ENCODE measurements around the gene PCBP3.

The PCBP3 gene

DNA sequence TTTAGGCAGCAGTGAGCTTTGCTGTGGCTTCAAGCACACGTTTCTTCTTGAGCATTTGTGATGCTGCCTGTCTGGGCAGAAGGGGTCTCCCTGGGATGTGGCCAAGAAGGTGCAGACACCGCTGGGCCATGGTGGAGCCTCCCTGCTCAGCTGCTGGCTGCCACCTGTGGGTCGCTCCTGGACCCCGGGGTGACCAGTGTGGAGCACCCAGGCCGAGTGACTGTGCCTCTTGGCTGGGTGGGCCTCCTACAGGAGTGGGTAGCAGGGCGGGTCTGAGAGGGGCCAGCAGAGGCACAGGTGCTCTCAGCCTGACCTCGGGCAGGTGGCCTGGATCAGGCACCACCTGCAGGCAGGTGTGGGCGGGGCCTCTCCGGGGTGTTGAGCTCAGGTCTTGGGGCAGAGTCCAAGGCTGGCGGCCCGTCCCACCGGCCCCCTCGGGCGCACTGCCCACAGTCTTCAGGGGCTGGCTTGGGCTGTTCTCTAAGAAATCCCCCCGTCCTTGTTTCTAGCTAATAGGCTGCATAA, 296.1 kb downstream of the PCBP3 start:
- Histone ChIP-seq H3K79me1 (replicated peaks; ENCODE audit: low read length, poor library complexity, severe bottlenecking) (no peaks in the 10 kb centered on the region), H3K18ac (ENCODE audit: low read depth in 1 of 2, low read length in 2 of 2) (no peak overlapping the region), H3K14ac (ENCODE audit: low read length in 2 of 2) (no peak overlapping the region), H3K27ac (ENCODE audit: low read length, poor library complexity, severe bottlenecking) (no peak overlapping the region), H2AFZ (ENCODE audit: low read depth, low read length) (no peak overlapping the region), H2BK5ac (ENCODE audit: low read depth, low read length, poor library complexity, severe bottlenecking) (no peak overlapping the region), H2BK15ac (ENCODE audit: low read depth, poor library complexity, severe bottlenecking) (no peak overlapping the region), H4K8ac (ENCODE audit: low read length) (no peak overlapping the region), H4K91ac (ENCODE audit: low read length) (no peak overlapping the region), H3K36me3 (ENCODE audit: control insufficient read depth in 1 of 2, insufficient read depth in 2 of 2, low read depth in 1 of 2, low read length in 2 of 2) (peaks cover 5 to 24% of the 10 kb centered on the region in 2 experiments), H3K23ac (ENCODE audit: low read length in 2 of 2) (no peak overlapping the region), H2AK5ac (ENCODE audit: low read length, severe bottlenecking) (no peak overlapping the region), H3K4me1 (ENCODE audit: control insufficient read depth, insufficient read depth, low read depth, low read length) (no peaks in the 10 kb centered on the region), H3K9me3 (ENCODE audit: control insufficient read depth, low read length) (peaks cover 27% of the 10 kb centered on the region), H3K9ac (ENCODE audit: low read length) (no peak overlapping the region), H2BK120ac (ENCODE audit: low read depth, low read length) (no peak overlapping the region), H3K4me3 (ENCODE audit: insufficient read depth in 1 of 2, low read depth in 1 of 2, low read length in 2 of 2) (no peak overlapping the region), H3K4ac (ENCODE audit: low read depth in 1 of 2, low read length in 2 of 2) (no peak overlapping the region), H2BK12ac (ENCODE audit: low read length in 2 of 2) (no peak overlapping the region), H3K4me2 (ENCODE audit: low read length, poor library complexity, severe bottlenecking) (no peak overlapping the region), H3K27me3 (ENCODE audit: control insufficient read depth in 1 of 2, insufficient read depth in 1 of 2, low read length in 2 of 2) (no peaks in the 10 kb centered on the region)
- 93% methylated on average over 15 of the region's 15 CpGs for WGBS
- DNase-seq, result no peak

GRCh38 chr21:45940091-45940490, 296.6 kb downstream of the PCBP3 start:
- H2AFZ ChIP-seq (ENCODE audit: low read depth, low read length), result no peak overlapping the region
- peaks cover 22% of the 10 kb centered on the region for H3K9me3 ChIP-seq (ENCODE audit: control insufficient read depth, low read length)
- H4K91ac ChIP-seq (ENCODE audit: low read length), result no peak overlapping the region
- no peak overlapping the region for H3K14ac ChIP-seq (ENCODE audit: low read length in 2 of 2)
- H4K8ac ChIP-seq (ENCODE audit: low read length), result no peak overlapping the region
- no peak for DNase-seq
- no peak overlapping the region for H2AK5ac ChIP-seq (ENCODE audit: low read length, severe bottlenecking)
- no peak overlapping the region for H3K4me3 ChIP-seq (ENCODE audit: insufficient read depth in 1 of 2, low read depth in 1 of 2, low read length in 2 of 2)
- no peak overlapping the region for H3K23ac ChIP-seq (ENCODE audit: low read length in 2 of 2)
- no peaks in the 10 kb centered on the region for H3K79me1 ChIP-seq (replicated peaks; ENCODE audit: low read length, poor library complexity, severe bottlenecking)
- no peak overlapping the region for H2BK12ac ChIP-seq (ENCODE audit: low read length in 2 of 2)
- no peak overlapping the region for H3K9ac ChIP-seq (ENCODE audit: low read length)
- no peak overlapping the region for H2BK15ac ChIP-seq (ENCODE audit: low read depth, poor library complexity, severe bottlenecking)
- no peak overlapping the region for H2BK120ac ChIP-seq (ENCODE audit: low read depth, low read length)
- WGBS, result 94% methylated on average over 19 of the region's 20 CpGs
- H3K4me2 ChIP-seq (ENCODE audit: low read length, poor library complexity, severe bottlenecking), result no peak overlapping the region
- H3K4ac ChIP-seq (ENCODE audit: low read depth in 1 of 2, low read length in 2 of 2), result no peak overlapping the region
- H2BK5ac ChIP-seq (ENCODE audit: low read depth, low read length, poor library complexity, severe bottlenecking), result no peak overlapping the region
- no peak overlapping the region for H3K18ac ChIP-seq (ENCODE audit: low read depth in 1 of 2, low read length in 2 of 2)
- no peak overlapping the region for H3K27ac ChIP-seq (ENCODE audit: low read length, poor library complexity, severe bottlenecking)
- peaks cover 1 to 19% of the 10 kb centered on the region in 2 experiments for H3K36me3 ChIP-seq (ENCODE audit: control insufficient read depth in 1 of 2, insufficient read depth in 2 of 2, low read depth in 1 of 2, low read length in 2 of 2)
- no peaks in the 10 kb centered on the region for H3K27me3 ChIP-seq (ENCODE audit: control insufficient read depth in 1 of 2, insufficient read depth in 1 of 2, low read length in 2 of 2)
- no peaks in the 10 kb centered on the region for H3K4me1 ChIP-seq (ENCODE audit: control insufficient read depth, insufficient read depth, low read depth, low read length)

DNA sequence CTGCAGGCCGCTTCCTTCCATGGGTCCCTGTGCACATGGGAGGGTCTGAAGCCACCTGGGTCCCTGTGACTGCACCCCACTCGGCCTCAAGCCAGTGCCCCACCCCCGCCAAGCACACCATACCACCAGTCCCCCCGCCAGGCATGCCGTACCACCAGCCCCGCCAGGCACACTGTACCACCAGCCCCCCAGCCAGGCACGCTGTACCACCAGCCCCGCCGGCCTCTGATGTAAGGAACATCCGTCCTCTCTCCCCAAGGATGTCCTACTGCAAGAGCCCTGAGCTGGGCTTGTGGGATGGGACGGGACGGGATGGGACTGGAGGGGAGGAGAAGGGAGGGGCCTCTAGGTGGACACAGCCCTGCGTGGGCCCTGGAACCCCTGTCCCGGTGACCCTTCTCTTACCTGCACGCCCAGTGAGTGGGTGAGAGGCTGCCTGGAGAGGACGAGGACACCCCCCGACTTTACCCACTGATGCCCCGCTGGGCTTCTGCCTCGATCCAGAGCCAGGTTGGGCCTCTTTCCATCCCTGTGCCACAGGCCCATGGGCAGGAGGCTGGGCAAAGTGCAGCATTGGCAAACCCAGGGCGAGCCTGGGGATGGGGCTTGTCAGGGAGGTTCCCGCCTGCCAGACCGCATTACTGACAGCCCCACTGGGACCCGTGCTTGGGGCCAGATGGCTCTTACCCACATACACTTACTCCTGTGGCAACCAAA, 297.3 kb downstream of the PCBP3 start:
- peaks cover 0 to 12% of the 10 kb centered on the region in 2 experiments for H3K36me3 ChIP-seq (ENCODE audit: control insufficient read depth in 1 of 2, insufficient read depth in 2 of 2, low read depth in 1 of 2, low read length in 2 of 2)
- H3K14ac ChIP-seq (ENCODE audit: low read length in 2 of 2), result no peak overlapping the region
- H3K4me3 ChIP-seq (ENCODE audit: insufficient read depth in 1 of 2, low read depth in 1 of 2, low read length in 2 of 2), result no peak overlapping the region
- no peak overlapping the region for H2BK120ac ChIP-seq (ENCODE audit: low read depth, low read length)
- H2BK12ac ChIP-seq (ENCODE audit: low read length in 2 of 2), result no peak overlapping the region
- no peak overlapping the region for H3K27ac ChIP-seq (ENCODE audit: low read length, poor library complexity, severe bottlenecking)
- H3K4me2 ChIP-seq (ENCODE audit: low read length, poor library complexity, severe bottlenecking), result no peak overlapping the region
- H2BK15ac ChIP-seq (ENCODE audit: low read depth, poor library complexity, severe bottlenecking), result no peak overlapping the region
- no peak overlapping the region for H3K23ac ChIP-seq (ENCODE audit: low read length in 2 of 2)
- no peak overlapping the region for H3K9ac ChIP-seq (ENCODE audit: low read length)
- no peak overlapping the region for H2AK5ac ChIP-seq (ENCODE audit: low read length, severe bottlenecking)
- no peak overlapping the region for H3K4ac ChIP-seq (ENCODE audit: low read depth in 1 of 2, low read length in 2 of 2)
- H2AFZ ChIP-seq (ENCODE audit: low read depth, low read length), result no peak overlapping the region
- H3K18ac ChIP-seq (ENCODE audit: low read depth in 1 of 2, low read length in 2 of 2), result no peak overlapping the region
- H3K27me3 ChIP-seq (ENCODE audit: control insufficient read depth in 1 of 2, insufficient read depth in 1 of 2, low read length in 2 of 2), result no peaks in the 10 kb centered on the region
- H3K9me3 ChIP-seq (ENCODE audit: control insufficient read depth, low read length), result peaks cover 15% of the 10 kb centered on the region
- H4K8ac ChIP-seq (ENCODE audit: low read length), result no peak overlapping the region
- no peaks in the 10 kb centered on the region for H3K79me1 ChIP-seq (replicated peaks; ENCODE audit: low read length, poor library complexity, severe bottlenecking)
- DNase-seq, result no peak
- no peak overlapping the region for H4K91ac ChIP-seq (ENCODE audit: low read length)
- H2BK5ac ChIP-seq (ENCODE audit: low read depth, low read length, poor library complexity, severe bottlenecking), result no peak overlapping the region
- 84% methylated on average over 15 of the region's 23 CpGs for WGBS
- H3K4me1 ChIP-seq (ENCODE audit: control insufficient read depth, insufficient read depth, low read depth, low read length), result no peaks in the 10 kb centered on the region

GRCh38 chr21:45941338-45941710, 297.8 kb downstream of the PCBP3 start:
- Histone ChIP-seq H2AFZ (ENCODE audit: low read depth, low read length) (no peak overlapping the region), H2BK120ac (ENCODE audit: low read depth, low read length) (no peak overlapping the region), H3K27me3 (ENCODE audit: control insufficient read depth in 1 of 2, insufficient read depth in 1 of 2, low read length in 2 of 2) (no peaks in the 10 kb centered on the region), H3K23ac (ENCODE audit: low read length in 2 of 2) (no peak overlapping the region), H3K79me1 (replicated peaks; ENCODE audit: low read length, poor library complexity, severe bottlenecking) (no peaks in the 10 kb centered on the region), H4K8ac (ENCODE audit: low read length) (no peak overlapping the region), H3K9ac (ENCODE audit: low read length) (no peak overlapping the region), H2BK5ac (ENCODE audit: low read depth, low read length, poor library complexity, severe bottlenecking) (no peak overlapping the region), H4K91ac (ENCODE audit: low read length) (no peak overlapping the region), H3K36me3 (ENCODE audit: control insufficient read depth in 1 of 2, insufficient read depth in 2 of 2, low read depth in 1 of 2, low read length in 2 of 2) (peaks cover 0 to 7% of the 10 kb centered on the region in 2 experiments), H3K9me3 (ENCODE audit: control insufficient read depth, low read length) (peaks cover 10% of the 10 kb centered on the region), H3K4me2 (ENCODE audit: low read length, poor library complexity, severe bottlenecking) (no peak overlapping the region), H2BK12ac (ENCODE audit: low read length in 2 of 2) (no peak overlapping the region), H3K27ac (ENCODE audit: low read length, poor library complexity, severe bottlenecking) (no peak overlapping the region), H2BK15ac (ENCODE audit: low read depth, poor library complexity, severe bottlenecking) (no peak overlapping the region), H3K4me3 (ENCODE audit: insufficient read depth in 1 of 2, low read depth in 1 of 2, low read length in 2 of 2) (no peak overlapping the region), H3K4me1 (ENCODE audit: control insufficient read depth, insufficient read depth, low read depth, low read length) (no peaks in the 10 kb centered on the region), H3K14ac (ENCODE audit: low read length in 2 of 2) (no peak overlapping the region), H3K18ac (ENCODE audit: low read depth in 1 of 2, low read length in 2 of 2) (no peak overlapping the region), H2AK5ac (ENCODE audit: low read length, severe bottlenecking) (no peak overlapping the region), H3K4ac (ENCODE audit: low read depth in 1 of 2, low read length in 2 of 2) (no peak overlapping the region)
- DNase-seq, result no peak
- 86% methylated on average over 14 of the region's 14 CpGs for WGBS
